Stimulated activated naive CD4-positive, alpha-beta T cell (primary cell): ENCODE results near the gene TDRD9.
"Not testable (repeated sequence)": the region's sequence is repeated elsewhere in the genome, so short reads cannot be mapped to it uniquely, and the experiment has no call there.

Source experiments
- DNase-seq, 6 experiments: peaks; one replicate each; lab custom pipeline; 2025; lab: John Stamatoyannopoulos, UW

TDRD9 gene

GRCh38 chr14:103892247-103892646 is 36.0 kb upstream of the TDRD9 start:
- no peak for DNase-seq

DNA sequence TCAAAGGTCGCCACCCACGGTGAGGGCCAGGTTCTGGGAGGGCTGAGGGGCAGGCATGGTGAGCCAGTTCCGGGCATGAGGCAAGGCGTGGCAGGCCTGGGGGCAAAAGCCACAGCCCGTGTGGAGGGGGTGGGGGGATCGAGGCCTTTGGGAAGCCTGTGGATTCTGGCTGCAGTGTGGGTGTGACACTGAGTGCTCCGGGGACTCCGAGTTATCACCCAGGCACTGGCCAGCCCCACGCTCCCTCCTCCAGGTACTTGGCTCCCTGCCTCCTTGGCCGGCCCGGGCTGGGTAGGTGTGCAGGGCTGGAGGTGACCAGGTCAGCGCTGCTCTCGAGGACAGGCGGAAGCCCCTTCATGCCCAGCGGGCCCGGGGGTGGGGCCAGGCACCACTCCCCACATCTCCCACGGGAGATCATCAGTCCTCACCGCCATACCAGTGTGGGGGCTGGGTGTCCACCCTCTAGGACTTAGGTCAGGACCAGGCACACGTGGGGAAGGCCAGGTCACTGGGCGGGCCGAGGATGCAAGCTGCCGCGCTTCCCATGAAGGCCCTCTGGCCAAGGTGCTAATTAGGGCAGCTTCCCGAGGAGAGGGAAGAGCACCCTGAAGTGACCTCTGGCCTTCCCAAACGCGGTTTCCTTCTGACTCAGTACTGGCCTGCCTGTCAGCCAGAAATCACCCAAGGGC is 34.1 kb upstream of the TDRD9 start:
- DNase-seq = no peak

- DNase-seq = no peak
These were observed 33.6 kb upstream of the TDRD9 start for GRCh38 chr14:103894723-103895059.

DNA sequence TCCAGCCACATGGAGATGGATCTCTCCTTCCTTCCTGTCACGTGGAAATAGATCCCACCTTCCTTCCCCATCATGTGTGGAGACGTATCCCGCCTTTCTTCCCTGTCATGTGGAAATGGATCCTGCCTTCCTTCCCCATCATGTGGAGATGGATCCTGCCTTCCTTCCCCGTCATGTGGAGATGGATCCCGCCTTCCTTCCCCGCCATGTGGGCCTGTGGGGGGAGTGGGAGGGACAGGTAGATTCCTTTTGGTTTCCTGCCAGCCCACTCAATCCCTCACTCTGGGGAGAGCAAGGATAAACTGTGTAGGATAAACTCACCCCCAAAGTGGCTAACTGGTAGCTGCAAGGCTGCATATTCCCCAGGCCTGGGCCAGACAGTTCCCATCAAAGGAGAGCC is 31.7 kb upstream of the TDRD9 start:
- DNase-seq = no peak

DNA sequence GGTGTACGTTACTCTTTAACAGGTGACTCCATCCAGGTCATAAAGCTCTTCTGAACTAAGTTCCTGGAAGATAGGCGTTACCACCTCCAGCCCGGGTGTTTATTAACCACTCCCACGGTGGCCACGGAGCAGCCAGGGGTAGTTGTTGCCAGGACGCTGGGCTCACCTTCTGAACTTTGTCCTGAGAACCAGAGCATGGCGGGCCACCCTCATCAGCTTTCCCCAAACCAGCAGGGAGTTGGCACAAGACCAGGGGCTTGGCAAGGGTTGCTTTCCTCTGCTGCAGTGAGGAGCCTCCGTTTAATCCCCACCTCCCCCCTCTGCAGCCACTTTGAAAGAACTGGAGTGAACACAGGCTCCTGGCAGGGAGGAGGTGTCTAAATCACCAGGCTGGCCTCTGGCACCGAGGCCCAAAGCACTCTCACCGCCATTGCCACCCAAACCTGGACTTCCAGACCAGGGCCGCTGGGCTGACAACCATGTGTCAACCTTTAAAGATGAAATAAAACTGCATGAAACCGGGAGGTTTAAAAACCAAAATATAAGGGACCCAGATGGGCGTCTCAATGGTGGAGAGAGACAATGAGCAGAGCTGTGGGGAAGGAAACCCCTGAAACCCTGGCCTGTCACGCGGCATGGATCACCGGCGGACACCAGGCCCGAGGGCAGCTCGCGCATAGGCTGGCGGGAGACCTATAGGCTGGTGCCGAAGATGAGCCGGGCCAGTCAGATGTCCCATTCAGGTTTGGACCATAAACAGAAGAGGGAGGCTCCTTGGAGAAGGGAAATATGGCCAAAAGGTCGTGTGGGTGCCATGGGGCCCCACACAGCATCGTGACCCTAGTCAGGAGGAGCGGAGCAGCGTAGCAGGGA is 30.9 kb upstream of the TDRD9 start:
- no peak for DNase-seq

DNA sequence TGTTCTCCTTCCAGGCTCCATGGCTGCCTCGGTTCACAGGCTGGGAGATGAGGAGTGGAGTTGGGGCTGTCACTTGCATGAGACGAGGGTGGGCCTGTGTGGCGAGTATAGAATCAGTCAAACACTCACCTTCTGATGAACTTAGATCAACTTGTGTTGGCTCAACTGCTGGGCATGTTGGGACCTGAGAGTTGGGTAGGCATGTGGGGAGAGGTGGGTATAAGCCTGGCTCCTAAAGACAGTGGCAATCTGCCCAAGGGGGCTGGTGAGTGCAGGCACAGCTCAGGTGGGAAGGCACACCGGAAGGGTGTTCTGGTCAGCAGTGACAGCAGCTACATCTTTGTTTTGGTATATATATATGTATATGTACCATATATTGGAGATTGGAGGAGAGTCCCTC is 30.1 kb upstream of the TDRD9 start:
- no peak for DNase-seq

GRCh38 chr14:103898711-103899110 is 29.5 kb upstream of the TDRD9 start:
- no peak for DNase-seq

GRCh38 chr14:103899316-103899715 is 28.9 kb upstream of the TDRD9 start:
- DNase-seq = no peak

DNA sequence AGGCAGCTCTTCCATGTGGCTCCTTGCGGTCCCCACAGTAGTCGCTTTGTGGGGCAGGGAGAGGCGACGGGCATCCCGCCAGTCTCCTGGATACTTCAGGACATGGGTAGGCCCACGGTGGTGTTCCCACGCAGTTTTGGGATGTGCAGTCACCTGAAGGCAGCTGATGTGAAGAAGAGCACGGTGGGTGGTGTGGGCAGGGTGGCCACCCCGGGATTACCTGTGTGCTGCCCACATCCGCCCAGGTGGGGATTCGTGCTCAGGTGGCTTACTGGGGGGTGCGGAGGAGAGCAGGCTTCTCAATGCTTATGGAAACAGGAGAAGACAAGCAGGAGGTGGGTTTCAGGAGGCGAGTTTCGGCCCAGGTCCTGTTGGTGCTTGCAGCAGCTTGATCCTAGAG is 28.4 kb upstream of the TDRD9 start:
- DNase-seq = no peak

GRCh38 chr14:103904493-103905107 is 23.7 kb upstream of the TDRD9 start:
- no peak for DNase-seq

DNA sequence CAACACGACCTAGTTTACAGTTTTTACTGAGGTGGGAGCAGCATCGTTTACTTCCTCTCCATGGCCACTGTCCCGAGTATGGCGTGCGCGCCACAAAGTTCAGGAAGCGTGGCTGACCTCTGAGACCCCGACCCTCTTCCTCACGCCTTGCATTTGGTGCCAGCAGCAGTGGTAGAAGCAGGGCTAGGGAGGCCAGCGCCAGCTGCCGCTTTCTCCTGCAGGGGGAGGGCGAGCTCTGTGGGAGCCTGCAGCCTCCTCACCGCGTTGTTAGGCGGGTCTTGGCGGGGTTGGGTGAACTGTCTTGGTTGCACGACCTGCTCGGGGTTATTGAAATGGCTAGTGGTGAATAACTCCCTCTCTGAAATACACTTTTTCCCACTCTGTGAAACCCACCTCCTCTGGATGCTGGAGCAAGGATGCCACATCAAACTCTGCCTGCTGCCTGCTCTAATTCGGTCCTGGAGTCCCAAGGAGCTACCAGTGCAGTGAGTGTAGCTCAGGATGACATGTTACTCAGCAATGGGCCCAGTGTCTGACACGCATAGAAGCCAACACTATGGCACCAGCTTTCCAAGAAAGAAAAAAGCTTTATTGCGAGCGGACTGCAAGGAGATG is 22.3 kb upstream of the TDRD9 start:
- DNase-seq = peak in 5 of 6 experiments; percentile 6 to 35 (median 13)

GRCh38 chr14:103908580-103908979 is 19.7 kb upstream of the TDRD9 start:
- DNase-seq = peak; percentile 19 to 70 (median 53)

GRCh38 chr14:103909531-103910261 is 18.6 kb upstream of the TDRD9 start:
- DNase-seq = no peak

DNA sequence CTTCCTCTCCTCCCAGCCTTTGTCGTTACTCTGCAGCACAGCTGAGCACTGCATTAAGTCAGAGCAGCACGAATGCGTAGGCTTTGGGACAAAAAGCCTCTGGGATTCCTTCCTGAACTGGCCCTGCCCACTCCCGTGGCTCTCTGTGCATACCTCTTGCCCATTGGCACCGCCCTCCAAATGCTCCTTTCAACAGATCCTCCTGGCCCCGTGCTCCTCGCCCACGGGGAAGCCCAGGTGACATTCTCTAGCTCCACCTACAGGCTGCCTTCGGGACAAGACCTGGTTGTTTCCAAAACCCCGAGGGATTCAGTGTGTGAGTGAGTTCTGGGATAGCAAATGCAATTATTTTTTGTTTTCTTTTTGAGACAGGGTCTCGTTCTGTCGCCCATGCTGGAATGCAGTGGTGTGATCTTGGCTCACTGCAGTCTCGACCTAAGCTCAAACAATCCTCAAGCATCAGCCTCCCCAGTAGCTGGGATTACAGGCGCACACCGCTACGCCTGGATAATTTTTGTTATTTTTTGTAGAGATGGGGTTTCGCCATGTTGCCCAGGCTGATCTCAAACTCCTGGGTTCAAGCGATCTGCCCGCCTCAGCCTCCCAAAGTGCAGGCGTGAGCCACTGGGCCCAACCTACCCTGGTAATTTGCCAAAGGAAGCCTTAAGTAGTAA is 17.9 kb upstream of the TDRD9 start:
- peak; percentile 55 to 80 (median 65) for DNase-seq

GRCh38 chr14:103910984-103911383 is 17.3 kb upstream of the TDRD9 start:
- DNase-seq = no peak

DNA sequence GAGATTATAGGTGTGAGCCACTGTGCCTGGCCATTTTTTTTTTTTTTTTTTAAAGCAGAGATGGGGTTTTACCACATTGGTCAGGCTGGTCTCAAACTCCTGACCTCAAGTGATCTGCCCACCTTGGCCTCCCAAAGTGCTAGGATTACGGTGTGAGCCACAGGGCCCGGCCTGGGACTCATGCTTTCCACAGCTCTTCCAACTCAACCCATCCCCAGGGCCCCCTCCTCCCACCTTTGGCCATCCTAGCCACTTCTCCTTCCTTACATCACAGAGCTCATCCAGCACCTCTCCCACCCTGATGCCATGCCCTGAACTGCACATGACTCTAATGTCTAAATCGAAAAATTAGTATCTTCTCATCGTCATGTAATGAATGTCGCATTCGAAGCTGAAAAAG is 12.6 kb upstream of the TDRD9 start:
- no peak for DNase-seq

DNA sequence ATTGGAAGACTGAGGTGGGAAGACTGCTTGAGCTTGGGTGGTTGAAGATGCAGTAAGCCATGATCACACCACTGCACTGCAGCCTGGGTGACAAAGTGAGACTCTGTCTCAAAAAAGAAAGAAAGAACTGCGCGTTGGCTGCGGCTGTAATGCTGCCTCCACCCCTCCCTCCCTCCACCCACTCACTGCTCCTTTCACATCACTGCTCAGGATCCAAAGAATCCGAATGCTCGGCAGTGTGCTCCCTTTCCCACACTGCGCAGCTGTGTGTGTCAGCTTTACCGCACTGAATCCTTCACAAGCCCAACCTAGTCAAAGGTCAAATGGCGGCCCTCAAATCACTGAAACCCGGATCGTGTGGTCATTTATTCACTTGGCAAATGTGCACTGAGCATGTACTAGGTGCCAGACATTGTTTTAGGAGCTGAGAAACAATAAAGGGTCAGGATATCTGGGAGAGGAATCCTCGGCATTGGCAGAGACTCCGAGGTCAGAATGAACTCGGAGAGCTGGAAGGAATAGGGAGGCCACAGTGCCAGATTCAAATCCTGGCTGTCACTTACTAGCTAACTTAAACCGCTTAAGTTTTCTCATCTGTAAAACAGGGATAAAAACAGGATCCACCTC is 11.5 kb upstream of the TDRD9 start:
- no peak for DNase-seq

DNA sequence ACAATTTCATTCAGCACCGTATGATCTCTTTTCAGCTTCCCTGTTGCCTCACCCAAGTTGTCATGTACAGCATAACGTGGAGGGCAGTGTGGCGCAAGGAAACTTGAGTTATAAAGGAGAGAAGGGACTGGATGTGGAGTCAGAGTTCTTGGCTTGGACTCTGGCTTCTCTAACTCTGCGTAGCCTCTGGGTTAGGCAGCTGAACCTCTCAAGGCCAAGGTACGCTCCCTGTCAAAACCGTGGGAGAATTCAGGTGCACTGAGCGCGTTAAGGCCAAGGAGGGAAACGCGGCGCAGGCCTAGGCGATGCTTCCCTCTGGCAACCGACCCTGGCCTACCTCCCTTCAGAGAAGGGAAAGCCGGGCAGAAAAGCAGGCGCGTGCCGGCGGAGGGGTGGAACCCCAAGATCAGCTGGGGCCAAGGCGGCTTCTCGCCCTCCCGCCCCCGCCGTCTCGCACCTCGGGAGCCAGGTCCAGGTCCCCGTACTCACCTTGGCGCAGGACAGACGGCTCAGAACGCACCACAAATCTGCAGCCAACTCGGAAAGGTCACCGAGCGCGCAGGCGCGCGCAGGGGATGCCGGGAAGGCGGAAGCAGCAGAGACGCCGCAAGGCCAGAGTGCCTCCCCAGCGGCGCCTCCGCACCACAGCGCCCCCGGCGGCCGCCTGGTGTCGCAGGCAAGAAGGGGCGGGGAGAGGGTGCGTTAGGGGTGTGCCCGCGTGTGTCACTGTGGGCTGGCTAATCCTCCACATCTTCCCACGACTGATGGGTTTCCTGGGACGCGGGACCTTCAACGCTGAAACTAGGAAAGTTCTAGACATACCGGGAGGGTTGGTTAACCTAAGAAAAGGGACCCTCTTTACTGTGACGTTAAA is 7.0 kb upstream of the TDRD9 start:
- peak; percentile 88 to 96 (median 94) for DNase-seq

DNA sequence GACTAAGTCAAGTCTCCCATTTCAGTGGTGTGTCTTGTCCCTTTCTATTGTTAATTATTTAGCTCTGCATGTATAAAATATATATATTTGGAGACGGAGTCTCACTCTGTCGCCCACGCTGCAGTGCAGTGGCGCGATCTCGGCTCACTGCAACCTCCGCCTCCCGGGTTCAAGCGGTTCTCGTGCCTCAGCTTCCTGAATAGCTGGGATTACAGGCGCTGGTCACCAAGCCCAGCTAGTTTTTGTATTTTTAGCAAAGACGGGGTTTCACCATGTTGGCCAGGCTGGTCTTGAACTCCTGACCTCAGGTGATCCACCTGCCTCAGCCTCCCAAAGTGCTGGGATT is 6.4 kb upstream of the TDRD9 start:
- not testable (repeated sequence) for DNase-seq

DNA sequence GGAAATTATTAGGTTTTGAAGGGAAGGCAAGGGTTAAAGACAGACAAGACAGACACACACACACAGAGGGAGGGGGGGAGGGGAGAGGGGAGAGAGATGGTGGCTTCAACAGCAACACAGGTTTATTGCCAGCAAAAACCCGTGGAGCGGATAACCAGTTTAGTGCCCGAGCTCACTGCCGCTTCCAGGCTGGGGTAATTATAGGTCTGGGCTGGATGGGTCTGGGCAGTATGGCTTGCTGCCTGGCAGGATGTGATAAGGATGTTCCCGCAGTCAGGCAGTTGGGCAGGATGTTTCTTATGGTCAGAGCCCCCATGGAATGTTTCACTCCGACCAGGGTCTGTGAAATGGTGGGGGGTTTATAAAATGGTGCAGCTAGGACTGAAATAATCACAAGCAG is 4.4 kb upstream of the TDRD9 start:
- DNase-seq = no peak
